ENCODE measurements around the gene KRTAP4-9. TPM values are rescaled to one million over a fixed set of nuclear protein-coding genes. Genes with fewer than 3 reads are reported as not detected.
"Not testable (repeated sequence)": the region's sequence is repeated elsewhere in the genome, so short reads cannot be mapped to it uniquely, and the experiment has no call there.

The KRTAP4-9 gene
- total RNA-seq, 2 experiments from 2014 or later, result not detected

DNA sequence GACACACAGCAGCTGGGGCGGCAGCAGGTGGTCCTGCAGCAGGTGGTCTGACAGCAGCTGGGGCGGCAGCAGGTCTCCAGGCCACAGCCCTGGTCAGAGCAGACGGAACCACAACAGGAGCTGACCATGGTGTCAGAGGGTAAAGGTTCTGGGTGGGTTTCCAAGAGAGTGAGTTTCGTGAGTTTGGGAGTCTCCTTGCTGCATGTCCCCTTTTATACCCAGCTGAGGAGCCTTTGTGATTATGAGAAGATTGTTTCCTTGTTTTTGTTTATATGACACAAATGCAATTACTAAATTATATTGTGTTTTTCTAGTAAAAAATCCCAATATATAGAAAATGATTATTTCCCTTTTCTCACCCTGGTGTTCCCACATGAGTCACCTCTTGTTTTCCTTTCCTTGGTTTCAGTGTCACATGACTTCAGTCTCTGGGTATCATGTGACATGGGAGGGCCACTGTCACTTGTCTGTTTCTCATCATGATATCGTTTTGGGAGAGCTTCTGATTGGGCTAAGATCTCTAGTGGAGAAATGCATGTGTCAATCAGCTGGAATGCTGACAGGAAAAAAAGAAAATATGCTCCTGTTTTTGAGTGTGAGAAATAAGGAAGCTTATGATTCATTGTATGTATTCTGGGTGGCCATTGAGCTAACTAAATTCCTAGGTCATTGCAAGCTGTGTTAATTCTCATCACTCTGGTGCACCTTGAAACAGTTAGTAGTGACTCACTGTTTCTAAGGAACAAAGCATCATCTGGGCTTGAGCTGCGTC is 35.4 kb downstream of the KRTAP4-9 start, which contains the start of gene KRTAP4-6:
Gene KRTAP4-6, minus strand, starts transcription at position 185 of the 772 bp plus-strand sequence. Its CDS starts 57 bp downstream, at position 128.
- Mint-ChIP-seq H3K36me3 (ENCODE audit: low read depth) (peaks cover 2% of the 10 kb centered on the region), H3K9me3 (ENCODE audit: low read depth) (peaks cover 20% of the 10 kb centered on the region), H3K4me3 (no peak within 1 kb of the TSS), H3K27ac (no peak within 1 kb of the TSS), H3K4me1 (no peaks in the 10 kb centered on the region), H3K27me3 (peaks cover 2% of the 10 kb centered on the region)
- DNase-seq, result no peak
- ATAC-seq, result no peak
- intact Hi-C loops (cut with DNase I, micrococcal nuclease), result loop anchor here in 1 of 2 experiments (2.0 kb wide), 1 partner anchor 56 kb away; the partner anchor contains the start of gene KRTAP4-7
- CTCF ChIA-PET, result no interaction called here
- POLR2A ChIA-PET, result interaction anchor here (0.9 kb wide), 1 partner anchor 11 kb away, joined by 3 read pairs; no protein-coding TSS in a partner anchor

- DNase-seq, result no peak
- ChIA-PET CTCF (interaction anchor here (0.8 to 1.1 kb wide), 2 partner anchors 181 to 524 kb away, joined by 3 read pairs; no protein-coding TSS in a partner anchor), POLR2A (interaction anchor here (0.9 kb wide), 1 partner anchor 12 kb away, joined by 3 read pairs; no protein-coding TSS in a partner anchor)
- Mint-ChIP-seq H3K36me3 (ENCODE audit: low read depth) (peaks cover 2% of the 10 kb centered on the region), H3K4me1 (no peaks in the 10 kb centered on the region), H3K27me3 (peaks cover 2% of the 10 kb centered on the region), H3K27ac (no peak overlapping the region), H3K4me3 (no peak overlapping the region), H3K9me3 (ENCODE audit: low read depth) (peaks cover 20% of the 10 kb centered on the region)
- intact Hi-C loops (cut with DNase I, micrococcal nuclease), result loop anchor here in 1 of 2 experiments (2.0 kb wide), 1 partner anchor 57 kb away; the partner anchor contains the start of gene KRTAP4-7
- ATAC-seq, result no peak
Measured at GRCh38 chr17:41141361-41141760, 36.2 kb downstream of the KRTAP4-9 start.

- H3K4me1 Mint-ChIP-seq, result no peaks in the 10 kb centered on the region
- H3K9me3 Mint-ChIP-seq (ENCODE audit: low read depth), result peaks cover 17% of the 10 kb centered on the region
- peaks cover 2% of the 10 kb centered on the region for H3K36me3 Mint-ChIP-seq (ENCODE audit: low read depth)
- ChIA-PET CTCF (no interaction called here), POLR2A (no interaction called here)
- H3K27ac Mint-ChIP-seq, result no peak overlapping the region
- peaks cover 3% of the 10 kb centered on the region for H3K27me3 Mint-ChIP-seq
- ATAC-seq (no peak), DNase-seq (no peak)
- intact Hi-C loops (cut with DNase I, micrococcal nuclease), result no loop called here
- H3K4me3 Mint-ChIP-seq, result no peak overlapping the region
Measured at GRCh38 chr17:41144846-41145245, 39.7 kb downstream of the KRTAP4-9 start.

DNA sequence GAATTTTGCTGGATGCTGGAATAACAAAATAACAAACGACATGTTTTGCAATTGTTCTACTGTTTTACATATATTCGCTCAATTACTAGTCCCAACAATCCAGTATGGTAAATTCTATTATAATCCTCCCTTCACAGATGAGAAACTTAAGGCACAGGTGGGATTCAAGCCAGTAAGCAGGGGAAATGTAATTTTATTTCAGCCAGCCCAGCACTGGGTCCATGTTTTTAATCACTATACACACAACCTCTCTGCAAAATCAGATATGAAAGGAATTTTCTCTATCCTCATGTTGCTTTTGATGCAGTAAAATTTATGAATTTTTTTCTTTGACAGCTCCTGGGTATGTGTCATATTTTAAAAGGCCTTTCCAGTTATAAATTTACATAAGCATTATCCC is 40.1 kb downstream of the KRTAP4-9 start:
- ATAC-seq (no peak), DNase-seq (no peak)
- Mint-ChIP-seq H3K4me3 (no peak overlapping the region), H3K9me3 (ENCODE audit: low read depth) (peaks cover 17% of the 10 kb centered on the region), H3K36me3 (ENCODE audit: low read depth) (peaks cover 2% of the 10 kb centered on the region), H3K27ac (no peak overlapping the region), H3K27me3 (peaks cover 3% of the 10 kb centered on the region), H3K4me1 (no peaks in the 10 kb centered on the region)
- CTCF ChIA-PET, result interaction anchor here (1.1 kb wide), 1 partner anchor 38 kb away, joined by 3 read pairs; no protein-coding TSS in a partner anchor
- intact Hi-C loops (cut with DNase I, micrococcal nuclease), result no loop called here
- POLR2A ChIA-PET, result no interaction called here

GRCh38 chr17:41147531-41148204 is 42.5 kb downstream of the KRTAP4-9 start:
- peaks cover 2% of the 10 kb centered on the region for H3K36me3 Mint-ChIP-seq (ENCODE audit: low read depth)
- H3K4me1 Mint-ChIP-seq, result no peaks in the 10 kb centered on the region
- intact Hi-C loops (cut with DNase I, micrococcal nuclease), result no loop called here
- CTCF ChIA-PET, result no interaction called here
- ATAC-seq, result no peak
- peaks cover 3% of the 10 kb centered on the region for H3K27me3 Mint-ChIP-seq
- no peak overlapping the region for H3K4me3 Mint-ChIP-seq
- H3K9me3 Mint-ChIP-seq (ENCODE audit: low read depth), result peaks cover 13% of the 10 kb centered on the region
- POLR2A ChIA-PET, result no interaction called here
- H3K27ac Mint-ChIP-seq, result no peak overlapping the region
- DNase-seq, result no peak

DNA sequence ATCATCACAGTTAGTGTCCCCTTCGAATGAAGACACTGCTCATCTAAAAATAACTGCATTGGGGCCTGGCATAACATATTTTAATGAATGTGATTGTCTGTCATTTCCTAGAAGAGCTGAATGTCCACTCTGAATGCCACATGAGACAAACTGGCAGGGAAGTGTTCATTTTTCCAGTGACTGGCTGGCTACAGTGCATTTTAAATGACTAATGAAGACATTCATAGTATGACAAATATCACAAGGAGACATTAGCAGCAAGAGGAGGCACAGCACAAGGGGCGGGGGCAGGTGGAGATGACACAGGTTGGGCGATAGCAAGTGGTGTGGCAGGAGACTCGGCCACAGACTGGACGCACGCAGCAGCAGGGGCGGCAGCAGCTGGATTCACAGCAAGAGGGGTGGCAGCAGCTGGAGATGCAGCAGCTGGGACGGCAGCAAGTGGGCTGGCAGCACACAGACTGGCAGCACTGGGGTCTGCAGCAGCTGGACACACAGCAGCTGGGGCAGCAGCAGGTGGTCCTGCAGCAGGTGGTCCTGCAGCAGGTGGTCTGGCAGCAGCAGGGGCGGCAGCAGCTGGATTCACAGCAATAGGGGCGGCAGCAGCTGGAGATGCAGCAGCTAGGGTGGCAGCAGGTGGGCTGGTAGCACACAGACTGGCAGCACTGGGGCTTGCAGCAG is 43.9 kb downstream of the KRTAP4-9 start:
- POLR2A ChIA-PET; H3K27ac Mint-ChIP-seq; DNase-seq; intact Hi-C loops (cut with DNase I, micrococcal nuclease); H3K4me1 Mint-ChIP-seq; H3K4me3 Mint-ChIP-seq; H3K36me3 Mint-ChIP-seq (ENCODE audit: low read depth); H3K9me3 Mint-ChIP-seq (ENCODE audit: low read depth); H3K27me3 Mint-ChIP-seq; ATAC-seq: not testable (repeated sequence)
- CTCF ChIA-PET, result interaction anchor here (0.7 kb wide), 1 partner anchor 133 kb away, joined by 3 read pairs; no protein-coding TSS in a partner anchor

DNA sequence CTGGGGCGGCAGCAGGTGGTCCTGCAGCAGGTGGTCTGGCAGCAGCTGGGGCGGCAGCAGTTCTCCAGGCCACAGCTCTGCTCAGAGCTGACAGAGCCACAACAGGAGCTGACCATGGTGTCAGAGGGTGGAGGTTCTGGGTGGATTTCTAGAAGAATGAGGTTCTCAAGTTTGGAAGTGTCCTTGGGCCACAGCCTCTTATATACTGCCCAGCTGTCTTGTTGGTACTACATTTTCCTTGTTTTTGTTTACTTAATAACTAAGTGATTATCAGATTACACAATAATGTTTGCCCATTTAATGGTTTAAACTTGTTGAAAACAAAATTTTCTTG is 44.4 kb downstream of the KRTAP4-9 start, which contains the start of gene KRTAP4-5:
Gene KRTAP4-5, minus strand, starts transcription at position 174 of the 334 bp plus-strand sequence. Its CDS starts 58 bp downstream, at position 116.
- intact Hi-C loops (cut with DNase I, micrococcal nuclease), result no loop called here
- H3K27me3 Mint-ChIP-seq, result peaks cover 3% of the 10 kb centered on the region
- CTCF ChIA-PET, result interaction anchor here (0.7 kb wide), 1 partner anchor 134 kb away, joined by 3 read pairs; no protein-coding TSS in a partner anchor
- ATAC-seq (no peak), DNase-seq (no peak)
- no peaks in the 10 kb centered on the region for H3K9me3 Mint-ChIP-seq (ENCODE audit: low read depth)
- H3K36me3 Mint-ChIP-seq (ENCODE audit: low read depth), result no peaks in the 10 kb centered on the region
- no peak within 1 kb of the TSS for H3K27ac Mint-ChIP-seq
- POLR2A ChIA-PET, result no interaction called here
- H3K4me3 Mint-ChIP-seq, result no peak within 1 kb of the TSS
- H3K4me1 Mint-ChIP-seq, result no peaks in the 10 kb centered on the region

- ChIA-PET POLR2A (no interaction called here), CTCF (interaction anchor here (0.7 kb wide), 1 partner anchor 134 kb away, joined by 3 read pairs; no protein-coding TSS in a partner anchor)
- no peak for ATAC-seq
- peaks cover 3% of the 10 kb centered on the region for H3K27me3 Mint-ChIP-seq
- no peaks in the 10 kb centered on the region for H3K4me1 Mint-ChIP-seq
- no peaks in the 10 kb centered on the region for H3K36me3 Mint-ChIP-seq (ENCODE audit: low read depth)
- no peak overlapping the region for H3K27ac Mint-ChIP-seq
- intact Hi-C loops (cut with DNase I, micrococcal nuclease), result no loop called here
- DNase-seq, result no peak
- H3K9me3 Mint-ChIP-seq (ENCODE audit: low read depth), result no peaks in the 10 kb centered on the region
- H3K4me3 Mint-ChIP-seq, result no peak overlapping the region
Measured at GRCh38 chr17:41150026-41150425, 44.8 kb downstream of the KRTAP4-9 start.

GRCh38 chr17:41151525-41151924 is 46.3 kb downstream of the KRTAP4-9 start:
- intact Hi-C loops (cut with DNase I, micrococcal nuclease), result no loop called here

DNA sequence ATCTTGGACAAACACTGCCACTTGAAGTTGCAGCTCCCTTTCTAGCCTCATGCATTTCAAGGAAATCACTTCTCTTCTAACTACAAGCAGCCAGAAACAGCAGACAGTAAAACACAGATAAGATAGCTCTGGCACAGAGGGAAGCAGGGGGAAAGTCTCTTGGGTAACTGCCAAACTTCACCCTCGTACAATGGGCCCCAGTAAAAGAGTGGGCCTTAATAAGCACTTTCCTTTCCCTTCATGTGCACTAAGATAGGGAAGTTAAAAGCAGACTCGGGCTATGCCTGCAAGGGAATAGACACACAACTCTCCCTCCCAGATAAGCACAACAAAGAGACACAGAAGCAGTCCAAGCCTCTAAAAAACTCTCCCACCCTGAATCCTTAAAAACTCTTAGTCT is 48.7 kb downstream of the KRTAP4-9 start:
- Mint-ChIP-seq H3K27me3 (peaks cover 4% of the 10 kb centered on the region), H3K36me3 (ENCODE audit: low read depth) (no peaks in the 10 kb centered on the region), H3K27ac (no peak overlapping the region), H3K4me3 (no peak overlapping the region), H3K4me1 (no peaks in the 10 kb centered on the region), H3K9me3 (ENCODE audit: low read depth) (no peaks in the 10 kb centered on the region)
- intact Hi-C loops (cut with DNase I, micrococcal nuclease), result no loop called here
- DNase-seq (no peak), ATAC-seq (no peak)
- CTCF ChIA-PET, result no interaction called here
- POLR2A ChIA-PET, result no interaction called here

More at GRCh38 chr17:41151525-41151924, 46.3 kb downstream of the KRTAP4-9 start:
- ChIA-PET CTCF (interaction anchor here (1.7 kb wide), 1 partner anchor 18 kb away, joined by 8 read pairs; no protein-coding TSS in a partner anchor), POLR2A (no interaction called here)
- Mint-ChIP-seq H3K36me3 (ENCODE audit: low read depth) (no peaks in the 10 kb centered on the region), H3K27me3 (peaks cover 3% of the 10 kb centered on the region), H3K9me3 (ENCODE audit: low read depth) (no peaks in the 10 kb centered on the region), H3K4me1 (no peaks in the 10 kb centered on the region), H3K4me3 (no peak overlapping the region), H3K27ac (no peak overlapping the region)
- DNase-seq, result no peak
- ATAC-seq, result no peak
